GM19099 (cell line): ENCODE results near the gene ST3GAL5.

Source experiments
- POLR2A ChIP-seq: IDR thresholded peaks from 3 replicates; pipeline ENCODE4 v1.6.1; 2011; ENCODE audit warnings: low read depth; ENCODE audit not compliant: insufficient read length; ENCODE audit errors: extremely low read depth

ST3GAL5 gene

GRCh38 chr2:85878719-85879370 is 9.9 kb downstream of the ST3GAL5 start:
- no peak for TF ChIP-seq POLR2A

- no peak for TF ChIP-seq POLR2A
Observed at GRCh38 chr2:85875350-85876050, 13.3 kb downstream of the ST3GAL5 start.

- TF ChIP-seq POLR2A = no peak
Observed at GRCh38 chr2:85873679-85874078, 15.1 kb downstream of the ST3GAL5 start.

GRCh38 chr2:85872536-85873161 is 16.1 kb downstream of the ST3GAL5 start:
- TF ChIP-seq POLR2A = no peak

- TF ChIP-seq POLR2A = no peak
Observed at GRCh38 chr2:85871494-85872164, 17.2 kb downstream of the ST3GAL5 start.

DNA sequence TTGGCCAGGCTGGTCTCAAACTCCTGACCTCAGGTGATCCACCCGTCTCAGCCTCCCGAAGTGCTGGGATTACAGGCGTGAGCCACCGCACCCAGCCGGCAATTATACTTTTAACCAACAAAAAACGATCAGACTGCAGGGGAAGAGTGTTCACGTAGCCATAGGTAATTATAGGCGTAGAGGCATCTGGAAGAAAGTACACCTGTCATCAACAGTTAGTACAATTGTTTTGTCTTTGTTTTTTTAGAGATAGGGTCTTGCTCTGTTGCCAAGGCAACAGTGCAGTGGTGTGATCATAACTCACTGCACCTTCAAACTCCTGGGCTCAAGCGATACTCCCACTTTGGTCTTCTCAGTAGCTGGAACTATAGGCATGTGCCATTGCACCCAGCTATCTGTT is 20.0 kb downstream of the ST3GAL5 start:
- TF ChIP-seq POLR2A = no peak

DNA sequence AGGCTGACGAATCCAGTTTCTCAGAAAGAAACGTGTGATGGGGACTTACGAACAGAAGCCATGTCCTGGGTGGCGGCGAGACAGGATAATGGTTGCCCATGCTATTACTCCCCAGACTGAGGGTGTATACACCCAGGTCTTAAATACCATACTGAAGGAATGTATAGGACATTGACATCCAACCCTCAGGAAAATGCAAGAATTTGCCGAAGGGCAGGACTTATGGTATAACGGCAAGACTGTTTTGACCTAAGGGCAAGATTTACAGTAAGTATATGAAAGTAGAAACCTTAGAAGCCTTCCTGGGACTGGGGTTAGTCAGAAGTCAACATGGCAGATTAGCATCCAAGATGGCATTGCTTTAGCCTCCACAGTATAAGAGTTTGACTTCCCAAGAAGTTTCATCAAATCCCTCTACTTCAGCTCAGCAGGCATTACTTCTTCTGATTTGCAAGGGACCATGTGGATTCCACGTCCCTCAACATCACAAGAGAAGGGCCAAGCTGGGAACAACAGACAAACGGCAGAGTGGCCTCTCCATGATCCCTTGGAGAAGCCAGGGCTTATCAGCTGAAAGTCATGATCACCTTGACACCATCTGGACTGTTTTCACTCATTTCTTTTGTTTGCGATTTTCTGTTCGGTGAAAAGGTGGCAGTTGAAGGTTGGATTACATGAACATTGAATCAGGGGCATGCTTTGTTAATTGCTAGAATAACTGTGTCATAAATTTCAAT is 21.1 kb downstream of the ST3GAL5 start:
- no peak for TF ChIP-seq POLR2A

DNA sequence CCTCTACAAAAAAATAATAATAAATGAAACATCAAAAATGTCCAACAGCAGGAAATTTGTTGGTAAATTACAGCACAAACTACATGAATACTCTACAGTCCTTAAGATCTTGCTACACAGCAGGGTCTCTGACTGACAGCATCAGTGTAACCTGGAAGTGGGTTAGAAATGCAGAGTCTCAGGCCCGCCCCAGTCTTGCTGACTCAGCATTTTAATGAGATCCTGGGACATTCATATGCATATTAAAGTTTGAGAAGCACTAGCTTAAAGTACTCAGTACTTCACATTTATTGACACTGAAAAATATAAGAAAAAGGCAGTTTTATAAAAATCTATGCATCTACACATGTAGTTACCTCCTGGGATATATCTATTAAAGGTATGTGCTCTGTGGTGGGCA is 21.7 kb downstream of the ST3GAL5 start:
- TF ChIP-seq POLR2A = no peak

DNA sequence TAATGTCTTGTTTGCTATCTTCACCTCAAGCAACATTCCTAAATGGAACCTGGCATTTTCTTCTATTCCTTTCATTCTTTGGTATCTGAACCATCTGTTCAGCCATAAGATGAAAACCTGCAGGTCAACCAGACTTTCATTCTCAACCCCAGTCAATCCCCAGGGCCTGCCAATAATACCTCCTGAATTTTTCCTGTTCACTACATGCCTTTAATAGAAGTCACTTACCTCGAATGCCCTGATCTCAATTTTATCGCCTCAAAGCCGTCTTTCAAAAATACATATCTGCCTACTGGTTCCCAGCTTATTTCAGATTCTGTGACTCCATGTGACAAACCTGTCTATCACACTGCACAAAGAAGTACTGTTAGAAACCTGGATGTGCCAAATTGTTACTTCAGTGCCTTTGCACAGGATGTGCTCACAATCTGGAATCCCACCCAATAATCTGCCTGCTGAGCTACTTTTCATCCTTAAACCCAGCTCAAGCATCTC is 22.6 kb downstream of the ST3GAL5 start:
- no peak for TF ChIP-seq POLR2A

GRCh38 chr2:85865539-85866164 is 23.1 kb downstream of the ST3GAL5 start:
- TF ChIP-seq POLR2A = no peak

- no peak for TF ChIP-seq POLR2A
Observed at GRCh38 chr2:85864654-85865053, 24.1 kb downstream of the ST3GAL5 start.

GRCh38 chr2:85862426-85862825 is 26.4 kb downstream of the ST3GAL5 start:
- no peak for TF ChIP-seq POLR2A

DNA sequence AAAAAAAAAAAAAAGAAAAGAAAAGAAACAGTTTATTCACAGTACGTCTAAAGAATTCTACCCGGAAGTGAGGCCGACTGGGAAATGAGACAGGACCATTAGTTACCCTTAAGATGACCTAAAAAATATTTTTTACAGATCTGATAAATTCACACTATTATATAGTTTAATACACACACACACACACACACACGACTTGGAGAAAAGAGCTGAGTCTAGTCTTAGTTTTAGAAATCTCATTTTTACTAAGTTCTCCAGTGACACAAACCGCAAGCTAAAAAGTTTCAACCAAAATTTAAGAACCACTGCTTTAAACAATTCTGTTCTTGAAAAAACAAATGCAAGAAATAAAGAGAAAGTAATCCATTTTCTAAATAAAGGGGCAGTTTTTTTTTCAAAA is 27.1 kb downstream of the ST3GAL5 start:
- no peak for TF ChIP-seq POLR2A

DNA sequence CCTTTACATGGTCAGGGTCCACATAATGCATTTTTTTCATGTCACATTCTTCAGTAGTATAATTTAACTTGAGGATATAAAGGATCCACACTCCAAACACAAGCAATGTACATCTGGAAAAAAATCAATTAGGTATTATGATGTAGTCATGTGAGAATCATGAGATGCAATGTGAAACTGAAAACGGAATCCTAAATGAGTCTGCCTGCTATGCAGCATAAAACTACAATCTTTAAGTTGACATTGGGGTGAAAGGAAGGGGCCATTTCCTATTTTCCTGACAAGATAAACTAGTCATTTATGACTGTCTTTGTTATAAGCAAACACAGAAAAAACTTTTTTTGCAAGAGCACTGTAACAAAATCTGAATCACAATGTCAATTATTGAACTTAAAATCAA is 27.6 kb downstream of the ST3GAL5 start:
- TF ChIP-seq POLR2A = no peak
